RWPE1 (cell line): ENCODE results near the gene NPM1.

Experiments used
- CTCF ChIA-PET: fragments of 350-600 bp; sonication (Branson Sonifier 250); formaldehyde crosslinking; extraction: SDS; loops from one replicate; lab custom pipeline; 2021; lab: Yijun Ruan, JAX
- POLR2A ChIA-PET: fragments of 400-600 bp; formaldehyde crosslinking; extraction: SDS; loops from one replicate; lab custom pipeline; 2020; ENCODE audit warnings: antibody characterized with exemption; ENCODE audit not compliant: low non-redundant PET; lab: Yijun Ruan, JAX
- DNase-seq: peaks from one replicate; pipeline ENCODE4 v3.0.0; 2012; ENCODE audit warnings: low spot score
- H3K27ac ChIP-seq: fragments of 450-650 bp; 2 replicates; pipeline ENCODE4 v1.5.1; 2017
- CTCF ChIP-seq: fragments of 450-650 bp; conservative IDR thresholded peaks from 2 replicates; pipeline ENCODE4 v1.5.1; 2017; ENCODE audit warnings: low read depth, mild to moderate bottlenecking

The NPM1 gene

GRCh38 chr5:171421331-171422262 lies 33.9 kb downstream of the NPM1 start:
- POLR2A ChIA-PET, result no interaction called here
- H3K27ac ChIP-seq, result no peak overlapping the region
- TF ChIP-seq CTCF, result no peak
- CTCF ChIA-PET, result interaction anchor here (0.6 to 1.1 kb wide), 3 partner anchors 208 to 1256 kb away, joined by 3 to 4 read pairs (median 3); no protein-coding TSS in a partner anchor
- DNase-seq, result no peak

GRCh38 chr5:171422495-171422894 lies 34.8 kb downstream of the NPM1 start:
- DNase-seq, result no peak
- CTCF ChIA-PET, result interaction anchor here (0.6 kb wide), 2 partner anchors 439 to 1255 kb away, joined by 3 read pairs; no protein-coding TSS in a partner anchor
- TF ChIP-seq CTCF, result no peak
- POLR2A ChIA-PET, result no interaction called here
- no peak overlapping the region for H3K27ac ChIP-seq

GRCh38 chr5:171422902-171423663 lies 35.4 kb downstream of the NPM1 start:
- no peak for TF ChIP-seq CTCF
- ChIA-PET POLR2A (no interaction called here), CTCF (no interaction called here)

GRCh38 chr5:171424726-171425125 lies 37.1 kb downstream of the NPM1 start:
- CTCF ChIA-PET, result interaction anchor here (0.6 kb wide), 2 partner anchors 433 to 457 kb away, joined by 3 to 4 read pairs; no protein-coding TSS in a partner anchor
- DNase-seq, result no peak
- no peak overlapping the region for H3K27ac ChIP-seq
- TF ChIP-seq CTCF, result no peak
- POLR2A ChIA-PET, result no interaction called here

More at GRCh38 chr5:171422902-171423663, 35.4 kb downstream of the NPM1 start:
- no peak overlapping the region for H3K27ac ChIP-seq
- DNase-seq, result no peak

- ChIA-PET CTCF (interaction anchor here (0.6 kb wide), 1 partner anchor 92 kb away, joined by 4 read pairs; no protein-coding TSS in a partner anchor), POLR2A (no interaction called here)
- H3K27ac ChIP-seq, result no peak overlapping the region
Observed at GRCh38 chr5:171425596-171426244, 38.1 kb downstream of the NPM1 start.

More at GRCh38 chr5:171425596-171426244, 38.1 kb downstream of the NPM1 start:
- no peak for DNase-seq
- no peak for TF ChIP-seq CTCF
